NCI-H2029 treated with DMSO at 0.1 percent for 48 hours (cell line): ENCODE data around the gene DDN.

ENCODE experiments used
- DNase-seq: peaks from one replicate; lab custom pipeline; 2025; lab: John Stamatoyannopoulos, UW

DDN gene

DNA sequence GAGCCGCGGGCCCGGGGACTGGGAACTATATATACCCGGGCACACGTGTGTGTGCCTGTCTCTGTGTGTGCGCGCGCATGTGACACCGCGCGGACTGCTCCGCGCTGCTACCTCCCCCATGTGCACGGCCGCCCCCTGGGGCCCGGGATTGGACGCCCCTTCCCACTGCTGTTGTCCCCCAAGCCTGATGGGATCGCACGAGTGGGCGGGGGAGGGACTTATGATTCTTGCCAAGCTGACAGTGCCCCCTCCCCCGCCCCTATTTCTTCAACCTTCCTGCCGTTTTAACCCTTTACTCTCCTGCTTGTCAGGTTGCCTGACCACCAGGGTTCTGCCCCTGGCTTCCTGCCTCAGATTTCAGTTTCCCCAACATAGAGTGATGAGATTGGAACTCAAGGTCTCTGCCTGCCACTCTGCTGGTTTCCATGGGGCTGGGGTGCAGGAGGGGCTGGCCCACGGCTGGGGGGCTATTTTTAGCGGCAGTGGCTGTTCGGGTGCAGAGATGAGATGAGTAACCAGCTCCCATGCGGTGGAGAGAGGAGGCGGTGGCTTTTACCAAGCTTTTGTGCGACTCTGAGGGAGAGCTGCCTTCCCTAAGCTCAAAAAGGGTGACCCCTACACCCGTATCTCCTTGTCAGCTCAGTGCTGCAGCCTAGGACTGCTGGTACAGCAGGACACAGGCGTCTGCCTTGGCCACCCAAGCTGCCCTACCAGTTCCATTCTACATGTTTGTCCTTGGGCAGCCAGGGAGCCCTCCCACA is at the start of gene DDN:
Gene DDN, minus strand, starts transcription at position 5 of the 761 bp plus-strand sequence. CDS start 88 bp downstream, outside the sequence.
- no peak for DNase-seq

- DNase-seq = no peak
These were observed 49.8 kb upstream of the DDN start for GRCh38 chr12:49048953-49049352.

GRCh38 chr12:49046129-49046895 is 47.1 kb upstream of the DDN start:
- no peak for DNase-seq

DNA sequence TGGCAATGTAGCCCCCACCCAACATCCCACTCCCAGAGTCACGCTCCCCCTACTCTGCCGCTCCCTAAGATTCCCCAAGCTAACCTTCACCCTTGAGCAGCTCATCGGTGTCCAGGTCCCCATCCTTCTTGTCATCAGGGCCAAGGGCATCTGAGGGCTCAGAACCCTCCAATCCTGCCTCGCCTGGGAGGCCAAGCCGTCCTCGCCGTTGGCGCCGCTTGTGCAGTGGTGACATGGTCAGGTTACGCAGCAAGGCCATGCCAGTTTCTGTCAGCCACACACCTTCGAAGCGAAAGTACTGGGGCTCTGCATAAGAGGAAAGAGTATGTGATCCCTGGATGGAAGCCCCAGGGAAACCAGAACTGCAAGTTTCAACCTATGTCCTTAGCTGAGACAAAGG is 45.5 kb upstream of the DDN start:
- no peak for DNase-seq

- DNase-seq = no peak
These were observed 44.7 kb upstream of the DDN start for GRCh38 chr12:49043856-49044258.

- DNase-seq = no peak
These were observed 44.1 kb upstream of the DDN start for GRCh38 chr12:49043241-49043640.

DNA sequence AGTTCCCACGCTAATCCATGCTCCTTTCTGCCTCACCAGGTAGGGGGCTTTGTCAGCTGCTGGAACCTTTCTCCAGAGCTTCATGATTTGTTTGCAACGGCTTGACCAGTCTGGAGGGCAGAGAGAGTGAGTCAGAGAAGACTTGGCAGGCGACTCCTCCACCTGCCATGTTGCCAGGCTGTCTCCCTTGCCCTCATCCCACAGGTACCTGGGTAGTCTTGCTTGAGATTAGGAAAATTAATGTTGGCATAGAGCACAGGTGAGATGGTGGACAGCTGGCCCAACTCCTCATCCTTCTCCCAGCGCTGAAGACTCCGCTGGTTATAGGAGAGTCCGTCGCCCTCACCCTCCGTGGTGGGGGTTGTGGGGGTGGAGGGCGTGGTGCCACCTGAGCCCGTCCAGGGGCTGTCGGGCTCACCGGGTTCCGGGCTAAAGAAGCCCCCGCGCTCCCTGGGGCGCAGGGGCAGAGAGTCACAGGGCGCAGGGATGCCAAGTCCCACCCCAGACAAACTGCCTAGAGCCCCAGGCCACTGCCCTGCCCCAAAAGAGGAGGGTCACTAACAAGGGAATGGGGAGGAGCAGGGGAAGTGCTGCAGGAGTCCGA is 42.8 kb upstream of the DDN start:
- DNase-seq = no peak

DNA sequence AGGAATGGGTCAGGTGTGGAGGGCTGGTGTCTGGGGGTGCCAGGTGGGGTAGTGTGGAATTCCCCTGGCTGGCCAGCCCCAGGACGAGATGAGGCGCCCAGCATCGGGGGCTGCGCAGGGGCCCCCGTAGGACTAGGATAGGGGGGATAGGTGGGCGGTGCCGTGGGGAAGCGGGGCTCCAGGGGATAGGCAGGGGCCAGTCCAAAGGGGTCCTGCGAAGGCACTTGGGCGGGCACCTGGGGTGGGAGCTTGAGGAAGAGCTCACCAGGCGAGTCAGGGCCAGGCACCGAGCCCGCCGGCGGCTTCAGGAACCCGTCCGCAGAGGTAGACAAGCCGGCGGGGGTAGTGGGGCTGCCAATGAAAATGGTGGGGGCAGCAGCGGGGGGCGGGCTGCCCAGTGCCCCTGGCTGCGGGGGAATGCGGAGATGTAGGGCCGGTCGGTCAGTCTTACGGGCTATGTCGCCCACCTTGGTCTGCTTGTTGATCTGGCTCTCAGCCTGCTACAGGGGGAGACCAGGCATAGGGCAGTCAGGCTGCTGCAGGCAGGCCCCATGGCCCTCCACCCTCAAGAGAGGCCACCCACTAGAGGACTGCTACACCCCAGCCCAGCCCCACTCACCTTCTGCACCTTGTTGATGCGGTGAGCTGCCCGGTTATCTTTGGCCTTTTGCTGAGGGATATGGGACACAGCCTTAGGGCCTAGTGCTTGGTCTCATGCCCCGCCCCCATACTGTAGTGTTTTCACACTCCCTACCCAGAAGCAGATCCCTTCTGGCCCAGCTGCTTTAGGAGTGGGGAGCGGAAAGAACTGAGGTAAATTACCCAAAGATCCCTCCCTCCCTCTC is 42.1 kb upstream of the DDN start:
- DNase-seq = no peak

- DNase-seq = no peak
These were observed 41.2 kb upstream of the DDN start for GRCh38 chr12:49040364-49040855.

DNA sequence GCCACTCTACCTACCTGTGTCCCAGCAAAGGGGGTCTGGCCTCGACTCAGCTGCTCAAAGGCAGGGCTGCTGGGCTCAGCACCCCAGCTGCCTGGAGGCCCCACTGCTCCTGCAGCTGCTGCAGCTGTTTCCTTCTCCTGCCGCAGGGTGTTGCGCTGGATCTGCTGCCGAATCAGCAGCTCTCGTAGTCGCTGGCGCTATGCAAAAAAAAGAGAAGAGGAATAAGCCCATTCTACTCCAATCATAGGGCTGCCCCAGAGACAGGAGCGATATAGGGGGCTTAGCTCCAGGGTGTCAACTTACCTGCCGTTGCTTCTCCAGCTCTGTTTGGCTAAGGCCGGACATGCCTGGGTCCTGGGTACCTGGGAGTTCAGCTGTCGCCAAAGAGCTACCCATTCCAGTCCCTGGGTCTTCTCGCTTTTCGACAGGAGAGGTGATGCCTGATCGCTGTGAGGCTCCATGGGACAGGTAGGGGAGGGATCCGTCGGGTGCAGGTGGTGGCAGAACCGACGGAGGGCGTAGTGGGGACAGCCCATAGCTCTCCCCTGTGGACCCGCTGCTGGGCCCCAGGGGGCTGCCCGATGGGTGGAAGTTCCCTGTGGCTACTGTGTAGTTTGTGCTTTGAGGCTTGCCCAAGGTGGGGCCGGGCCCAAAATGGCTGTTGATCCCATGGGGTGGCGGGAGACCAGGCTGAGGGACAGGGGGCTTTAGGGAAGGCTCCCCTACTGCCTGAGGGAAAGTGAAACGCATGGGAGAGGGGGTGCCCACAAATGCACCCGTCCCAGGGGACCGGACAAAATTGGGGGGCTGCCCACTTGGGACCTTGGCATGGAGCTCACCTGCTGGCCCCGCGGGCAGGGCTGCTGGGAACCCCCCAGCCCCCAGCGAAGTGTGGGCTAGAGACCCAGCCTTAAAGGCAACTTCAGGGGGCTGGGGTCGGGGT is 40.5 kb upstream of the DDN start:
- no peak for DNase-seq

DNA sequence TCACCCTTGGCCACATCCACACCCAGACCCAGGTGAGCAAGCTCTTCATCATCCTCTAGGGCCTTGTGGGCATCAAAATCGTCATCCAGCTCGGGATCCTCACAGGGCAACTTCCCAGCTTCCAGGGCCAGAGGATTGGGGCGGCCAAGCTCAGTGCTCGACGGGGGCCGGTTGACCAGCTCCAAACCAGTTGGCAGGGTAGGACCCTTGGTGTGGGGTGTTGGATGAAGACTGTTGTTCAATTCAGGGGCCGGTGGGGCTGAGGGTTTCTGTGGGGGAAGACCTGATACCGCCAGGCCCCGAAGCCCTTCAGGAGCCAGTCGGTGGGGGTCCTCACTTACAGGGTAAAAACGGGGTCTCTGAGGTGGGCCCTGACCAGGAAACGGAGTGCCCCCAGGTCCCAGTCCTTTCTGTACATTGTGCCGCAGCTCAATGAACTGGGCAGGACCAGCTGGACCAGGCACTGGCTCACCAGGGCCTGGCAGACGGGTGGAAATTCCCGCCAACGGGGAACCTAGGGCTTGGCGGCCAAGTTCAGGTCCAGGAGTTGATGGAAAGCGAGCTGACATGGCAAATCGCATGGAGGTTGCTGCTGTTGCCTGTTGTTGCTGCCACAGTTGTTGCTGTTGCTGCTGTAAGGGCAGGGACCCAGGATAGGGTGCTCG is 39.2 kb upstream of the DDN start:
- DNase-seq = no peak

GRCh38 chr12:49037947-49038237 is 38.7 kb upstream of the DDN start:
- DNase-seq = no peak

- DNase-seq = no peak
These were observed 38.2 kb upstream of the DDN start for GRCh38 chr12:49037111-49037946.

DNA sequence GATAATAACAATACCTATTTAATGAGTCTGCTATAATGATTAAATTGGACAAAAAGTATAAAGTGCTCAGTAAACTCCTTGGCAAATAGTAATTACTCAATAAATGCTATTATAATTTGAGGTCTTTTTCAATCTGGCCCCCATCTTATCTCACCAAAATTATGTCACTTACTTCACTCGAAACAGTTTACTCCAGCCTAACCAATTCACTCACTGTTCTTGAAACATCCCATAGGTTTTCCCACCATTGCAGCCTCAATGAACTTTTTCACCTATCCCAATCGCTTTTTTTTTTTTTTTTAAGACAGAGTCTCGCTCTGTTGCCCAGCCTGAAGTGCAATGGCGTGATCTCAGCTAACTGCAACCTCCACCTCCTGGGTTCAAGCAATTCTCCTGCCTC is 36.9 kb upstream of the DDN start:
- no peak for DNase-seq

- DNase-seq = no peak
These were observed 35.1 kb upstream of the DDN start for GRCh38 chr12:49034286-49034622.

GRCh38 chr12:49033611-49034285 is 34.6 kb upstream of the DDN start:
- DNase-seq = no peak

- DNase-seq = no peak
These were observed 33.7 kb upstream of the DDN start for GRCh38 chr12:49032679-49033447.

- DNase-seq = no peak
These were observed 33.1 kb upstream of the DDN start for GRCh38 chr12:49032276-49032675.
